OCI-LY7 (cell line): Measurements from ENCODE around the gene NUDT19. TPM values are rescaled to one million over a fixed set of nuclear protein-coding genes. Genes with fewer than 3 reads are reported as not detected.

Source experiments
- BruUV-seq: library from RNA; stranded (reverse); fragments of 400-500 nt; replicated peaks from 2 replicates; lab custom pipeline; 2021; lab: Mats Ljungman, UMichigan
- CTCF ChIA-PET: fragments of 300-600 bp; sonication (Branson Sonifier 250); formaldehyde crosslinking; loops from one replicate; lab custom pipeline; 2022; ENCODE audit warnings: antibody characterized with exemption; ENCODE audit not compliant: unreplicated experiment; lab: Charles Lee
- POLR2A ChIA-PET: fragments of 300-600 bp; sonication (Branson Sonifier 250); formaldehyde crosslinking; loops from one replicate; lab custom pipeline; 2022; ENCODE audit warnings: antibody characterized with exemption; lab: Charles Lee
- DNase-seq: peaks from one replicate; pipeline ENCODE4 v3.0.0-alpha.2; 2015; ENCODE audit warnings: low spot score
- H2AFZ ChIP-seq: fragments of 200-600 bp; sonication (generic), shearing (Covaris generic); 2 replicates; pipeline ENCODE4 v1.6.1; 2014; ENCODE audit warnings: mild to moderate bottlenecking, antibody characterized with exemption, low read length, moderate library complexity
- H3K27ac ChIP-seq: fragments of 200-600 bp; sonication (generic); 2 replicates; pipeline ENCODE4 v1.5.1; 2014; ENCODE audit warnings: mixed run types, low read depth, mild to moderate bottlenecking, moderate library complexity, low read length, inconsistent platforms; ENCODE audit not compliant: poor library complexity, severe bottlenecking
- H3K36me3 ChIP-seq: fragments of 200-600 bp; sonication (generic); 2 replicates; pipeline ENCODE4 v1.6.1; 2014; ENCODE audit warnings: mild to moderate bottlenecking, antibody characterized with exemption, low read length, moderate library complexity, mixed read lengths; ENCODE audit not compliant: insufficient read depth
- H3K4me1 ChIP-seq: fragments of 200-600 bp; sonication (generic); 2 replicates; pipeline ENCODE4 v1.5.1; 2014; ENCODE audit warnings: mild to moderate bottlenecking, low read length; ENCODE audit not compliant: insufficient read depth, poor library complexity, severe bottlenecking
- H3K4me2 ChIP-seq: fragments of 200-600 bp; sonication (generic); 2 replicates; pipeline ENCODE4 v1.6.1; 2014; ENCODE audit warnings: mild to moderate bottlenecking, low read length
- H3K4me3 ChIP-seq: fragments of 200-600 bp; sonication (generic); 2 replicates; pipeline ENCODE4 v1.5.1; 2014; ENCODE audit warnings: mild to moderate bottlenecking, low read depth, low read length; ENCODE audit not compliant: poor library complexity, severe bottlenecking
- H3K79me2 ChIP-seq: fragments of 200-600 bp; sonication (generic); 2 replicates; pipeline ENCODE4 v1.6.1; 2016; ENCODE audit warnings: low read depth, mild to moderate bottlenecking, low read length, moderate library complexity, mixed read lengths; ENCODE audit not compliant: insufficient read depth
- H3K9me2 ChIP-seq: fragments of 200-600 bp; sonication (generic); 2 replicates; pipeline ENCODE4 v1.6.1; 2016; ENCODE audit warnings: mild to moderate bottlenecking, low read length, mixed read lengths; ENCODE audit not compliant: insufficient read depth
- H3K9me3 ChIP-seq: fragments of 200-600 bp; sonication (generic); 2 replicates; pipeline ENCODE4 v1.6.1; 2014; ENCODE audit warnings: mild to moderate bottlenecking, mixed run types, low read length, mixed read lengths
- H4K20me1 ChIP-seq: fragments of 200-600 bp; sonication (generic); 2 replicates; pipeline ENCODE4 v1.6.1; 2014; ENCODE audit warnings: mild to moderate bottlenecking, antibody characterized with exemption, low read length, moderate library complexity, mixed read lengths; ENCODE audit not compliant: insufficient read depth
- EZH2phosphoT487 ChIP-seq: fragments of 200-600 bp; sonication (generic); IDR thresholded peaks from 2 replicates; pipeline ENCODE4 v1.6.1; 2018; ENCODE audit warnings: low read depth, borderline replicate concordance, mild to moderate bottlenecking, mixed run types, antibody characterized with exemption, low read length, moderate library complexity, mixed read lengths
- intact Hi-C: fragments of 100-400 bp; cut with micrococcal nuclease; formaldehyde crosslinking; loops from one replicate; pipeline ENCODE4 v1.10.0; 2022; ENCODE audit not compliant: unreplicated experiment
- total RNA-seq, 2 experiments: library from RNA; depleted of rRNA in 1 of 2; stranded (reverse); fragments of >200 nt in 1 of 2; shearing (Covaris generic) in 1 of 2; gene quantifications; 2 replicates each; pipeline ENCODE4 v1.2.3, GENCODE V29; 2014 to 2022
- TF ChIP-seq, protein P1 (sequence below): fragments of 200-600 bp; sonication (generic); conservative IDR thresholded peaks from 2 replicates; pipeline ENCODE4 v1.5.1; 2014; ENCODE audit warnings: mild to moderate bottlenecking, antibody characterized with exemption, low read length, moderate library complexity, mixed read lengths

The NUDT19 gene
- total RNA-seq, 2 experiments from 2014 or later: 3.4 to 6.8 TPM

DNA sequence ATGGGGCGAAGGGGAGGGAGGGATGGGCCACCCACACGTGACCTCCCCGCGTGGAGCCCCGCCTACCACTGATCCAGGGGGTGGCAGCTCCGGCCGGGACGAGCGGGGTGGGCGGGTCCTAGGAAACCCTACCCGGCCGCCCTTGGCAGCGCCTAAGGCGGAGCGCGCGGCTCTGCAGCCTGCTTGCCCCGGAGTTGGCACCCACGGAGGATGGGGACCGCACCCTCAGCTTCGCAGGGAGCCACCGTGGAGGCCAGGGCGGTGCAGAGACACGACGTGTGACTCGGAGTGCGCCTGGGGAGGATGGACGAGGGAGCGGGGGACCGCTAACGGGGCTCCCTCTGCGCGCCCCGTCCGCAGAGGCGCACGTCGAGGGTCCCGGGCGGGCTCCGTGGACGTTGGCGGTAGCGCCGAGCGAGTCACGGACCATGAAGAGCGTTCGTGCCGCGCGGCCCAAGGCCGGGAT lies 15.9 kb upstream of the NUDT19 start, which contains the start of gene RGS9BP:
Gene RGS9BP (plus strand): TSS at position 129 of the 466 bp plus-strand sequence. CDS start 416 bp downstream, outside the sequence.
- BruUV-seq: no TSS peak
- H3K27ac ChIP-seq: peak within 1 kb of the TSS; percentile 36
- CTCF ChIA-PET: interaction anchor here (0.9 kb wide), 1 partner anchor 9 kb away, joined by 3 read pairs; no protein-coding TSS in a partner anchor

DNA sequence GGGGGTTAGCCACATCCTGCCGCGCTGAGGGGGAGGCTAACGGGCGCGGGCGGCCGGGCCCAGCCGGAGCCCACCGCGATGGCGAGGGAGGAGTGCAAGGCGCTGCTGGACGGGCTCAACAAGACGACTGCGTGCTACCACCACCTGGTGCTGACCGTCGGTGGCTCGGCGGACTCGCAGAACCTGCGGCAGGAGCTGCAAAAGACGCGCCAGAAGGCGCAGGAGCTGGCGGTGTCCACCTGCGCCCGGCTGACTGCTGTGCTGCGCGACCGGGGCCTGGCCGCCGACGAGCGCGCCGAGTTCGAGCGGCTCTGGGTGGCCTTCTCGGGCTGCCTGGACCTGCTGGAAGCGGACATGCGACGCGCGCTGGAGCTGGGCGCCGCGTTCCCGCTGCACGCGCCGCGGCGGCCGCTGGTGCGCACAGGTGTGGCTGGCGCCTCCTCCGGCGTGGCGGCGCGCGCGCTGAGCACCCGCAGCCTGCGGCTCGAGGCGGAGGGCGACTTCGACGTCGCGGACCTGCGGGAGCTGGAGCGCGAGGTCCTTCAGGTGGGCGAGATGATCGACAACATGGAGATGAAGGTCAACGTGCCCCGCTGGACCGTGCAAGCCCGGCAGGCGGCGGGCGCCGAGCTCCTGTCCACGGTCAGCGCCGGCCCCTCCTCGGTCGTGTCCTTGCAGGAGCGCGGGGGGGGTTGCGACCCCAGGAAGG lies 15.3 kb upstream of the NUDT19 start:
- no peak overlapping the region for H3K4me3 ChIP-seq
- H2AFZ ChIP-seq: no peak overlapping the region

More for the DNA sequence above, 15.9 kb upstream of the NUDT19 start, which contains the start of gene RGS9BP:
- Histone ChIP-seq H3K9me2 (no peaks in the 10 kb centered on the region), H3K4me1 (peaks cover 21% of the 10 kb centered on the region), H3K36me3 (peaks cover 5% of the 10 kb centered on the region; the same call in 1 of the 2 replicates), H2AFZ (peak within 1 kb of the TSS; percentile 98), H3K79me2 (peaks cover 28% of the 10 kb centered on the region), H3K9me3 (no peaks in the 10 kb centered on the region), H3K4me3 (peak within 1 kb of the TSS; percentile 99), H3K4me2 (peak within 1 kb of the TSS; percentile 100), H4K20me1 (peaks cover 10% of the 10 kb centered on the region; the same call in 1 of the 2 replicates)
- POLR2A ChIA-PET: interaction anchor here (0.7 kb wide), 1 partner anchor 336 kb away, joined by 3 read pairs; no protein-coding TSS in a partner anchor
- no peak for TF ChIP-seq EZH2phosphoT487
- TF ChIP-seq, protein P1, sequence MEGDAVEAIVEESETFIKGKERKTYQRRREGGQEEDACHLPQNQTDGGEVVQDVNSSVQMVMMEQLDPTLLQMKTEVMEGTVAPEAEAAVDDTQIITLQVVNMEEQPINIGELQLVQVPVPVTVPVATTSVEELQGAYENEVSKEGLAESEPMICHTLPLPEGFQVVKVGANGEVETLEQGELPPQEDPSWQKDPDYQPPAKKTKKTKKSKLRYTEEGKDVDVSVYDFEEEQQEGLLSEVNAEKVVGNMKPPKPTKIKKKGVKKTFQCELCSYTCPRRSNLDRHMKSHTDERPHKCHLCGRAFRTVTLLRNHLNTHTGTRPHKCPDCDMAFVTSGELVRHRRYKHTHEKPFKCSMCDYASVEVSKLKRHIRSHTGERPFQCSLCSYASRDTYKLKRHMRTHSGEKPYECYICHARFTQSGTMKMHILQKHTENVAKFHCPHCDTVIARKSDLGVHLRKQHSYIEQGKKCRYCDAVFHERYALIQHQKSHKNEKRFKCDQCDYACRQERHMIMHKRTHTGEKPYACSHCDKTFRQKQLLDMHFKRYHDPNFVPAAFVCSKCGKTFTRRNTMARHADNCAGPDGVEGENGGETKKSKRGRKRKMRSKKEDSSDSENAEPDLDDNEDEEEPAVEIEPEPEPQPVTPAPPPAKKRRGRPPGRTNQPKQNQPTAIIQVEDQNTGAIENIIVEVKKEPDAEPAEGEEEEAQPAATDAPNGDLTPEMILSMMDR: no peak
- DNase-seq: no peak
- intact Hi-C loops: loop anchor here (5.0 to 10.0 kb wide), 2 partner anchors 297 to 499 kb away; partner anchors contain the start of genes CEP89 and FAAP24

More for the DNA sequence above, 15.3 kb upstream of the NUDT19 start:
- Histone ChIP-seq H3K27ac (no peak overlapping the region), H3K79me2 (peaks cover 28% of the 10 kb centered on the region), H3K4me1 (peaks cover 21% of the 10 kb centered on the region), H3K9me2 (no peaks in the 10 kb centered on the region), H3K9me3 (no peaks in the 10 kb centered on the region), H4K20me1 (peaks cover 10% of the 10 kb centered on the region; the same call in 1 of the 2 replicates), H3K36me3 (peaks cover 3% of the 10 kb centered on the region; the same call in 1 of the 2 replicates), H3K4me2 (peak overlapping the region; percentile 96; the same call in 1 of the 2 replicates)
- DNase-seq: no peak
- ChIA-PET POLR2A (no interaction called here), CTCF (no interaction called here)
- no TSS peak for BruUV-seq
- TF ChIP-seq, protein P1: no peak
- no peak for TF ChIP-seq EZH2phosphoT487
- intact Hi-C loops: loop anchor here (5.0 to 10.0 kb wide), 2 partner anchors 296 to 498 kb away; partner anchors contain the start of genes CEP89 and FAAP24
